GM19193 (cell line): ENCODE data around the gene RPS26.

Source experiments
- POLR2A ChIP-seq: IDR thresholded peaks from 4 replicates; pipeline ENCODE4 v1.6.1; 2011; ENCODE audit not compliant: insufficient read depth, insufficient read length; ENCODE audit errors: extremely low read depth

RPS26 gene

GRCh38 chr12:56041552-56042429 is at the start of gene RPS26:
TSS of gene RPS26 (plus strand) at chr12:56041918. CDS start at chr12:56042167, 249 bp downstream.
- TF ChIP-seq POLR2A = peak; percentile 100

DNA sequence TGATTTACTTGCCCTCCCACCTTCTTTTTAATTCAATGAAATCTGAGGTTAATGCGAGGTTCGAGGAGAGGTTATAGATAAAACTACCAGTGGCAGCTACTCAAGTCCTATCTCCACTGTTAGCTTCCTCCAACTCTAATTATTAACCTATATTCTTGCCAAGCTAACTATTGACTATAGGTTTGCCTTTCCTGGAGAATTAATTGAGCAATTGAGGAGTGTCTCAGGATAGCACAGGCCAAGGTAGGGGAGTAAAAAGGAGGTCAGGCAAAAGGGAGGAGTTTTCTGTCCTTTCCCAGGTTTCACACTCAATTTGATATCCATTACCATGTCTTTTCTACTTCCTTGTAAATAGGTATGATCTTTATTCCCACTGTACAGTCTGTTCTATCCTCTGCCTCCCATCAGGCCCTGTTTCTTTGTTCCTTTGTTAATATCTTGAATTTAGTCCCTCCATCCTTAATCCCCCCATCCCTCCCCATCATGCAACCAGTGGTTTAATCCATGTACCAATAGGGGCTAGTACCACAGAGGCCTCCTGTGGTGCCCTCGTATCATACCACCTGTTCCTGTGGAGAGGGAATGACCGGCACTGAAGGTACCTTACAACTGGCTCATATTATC is 48.4 kb upstream of the RPS26 start:
- no peak for TF ChIP-seq POLR2A

- no peak for TF ChIP-seq POLR2A
Measured at GRCh38 chr12:55995366-55995765, 46.4 kb upstream of the RPS26 start.

- no peak for TF ChIP-seq POLR2A
Measured at GRCh38 chr12:55996201-55996714, 45.5 kb upstream of the RPS26 start.

GRCh38 chr12:55996715-55997534 is 44.8 kb upstream of the RPS26 start, which contains the start of gene SUOX:
TSS of gene SUOX (plus strand) at chr12:55997276. CDS start at chr12:56002222, 4,946 bp downstream.
- peak; percentile 71 for TF ChIP-seq POLR2A

DNA sequence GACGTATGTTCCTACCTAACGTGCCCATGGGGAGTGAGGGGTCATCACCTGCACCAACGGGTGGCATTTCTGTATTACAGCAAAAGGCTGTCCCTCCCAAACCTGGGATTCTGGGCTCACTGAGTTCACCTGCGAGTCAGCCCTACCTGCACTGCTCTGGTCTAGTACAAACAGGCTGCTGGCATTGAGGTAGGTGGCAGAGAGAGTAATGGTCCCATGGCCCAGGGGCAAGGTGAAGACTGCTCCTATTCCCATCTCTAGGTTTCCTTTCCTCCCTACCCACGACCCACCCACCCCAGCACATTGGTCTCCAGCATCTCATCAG is 44.2 kb upstream of the RPS26 start:
- no peak for TF ChIP-seq POLR2A

GRCh38 chr12:56001487-56002100 is 40.1 kb upstream of the RPS26 start:
- no peak for TF ChIP-seq POLR2A

GRCh38 chr12:56004211-56004610 is 37.5 kb upstream of the RPS26 start:
- TF ChIP-seq POLR2A = no peak

DNA sequence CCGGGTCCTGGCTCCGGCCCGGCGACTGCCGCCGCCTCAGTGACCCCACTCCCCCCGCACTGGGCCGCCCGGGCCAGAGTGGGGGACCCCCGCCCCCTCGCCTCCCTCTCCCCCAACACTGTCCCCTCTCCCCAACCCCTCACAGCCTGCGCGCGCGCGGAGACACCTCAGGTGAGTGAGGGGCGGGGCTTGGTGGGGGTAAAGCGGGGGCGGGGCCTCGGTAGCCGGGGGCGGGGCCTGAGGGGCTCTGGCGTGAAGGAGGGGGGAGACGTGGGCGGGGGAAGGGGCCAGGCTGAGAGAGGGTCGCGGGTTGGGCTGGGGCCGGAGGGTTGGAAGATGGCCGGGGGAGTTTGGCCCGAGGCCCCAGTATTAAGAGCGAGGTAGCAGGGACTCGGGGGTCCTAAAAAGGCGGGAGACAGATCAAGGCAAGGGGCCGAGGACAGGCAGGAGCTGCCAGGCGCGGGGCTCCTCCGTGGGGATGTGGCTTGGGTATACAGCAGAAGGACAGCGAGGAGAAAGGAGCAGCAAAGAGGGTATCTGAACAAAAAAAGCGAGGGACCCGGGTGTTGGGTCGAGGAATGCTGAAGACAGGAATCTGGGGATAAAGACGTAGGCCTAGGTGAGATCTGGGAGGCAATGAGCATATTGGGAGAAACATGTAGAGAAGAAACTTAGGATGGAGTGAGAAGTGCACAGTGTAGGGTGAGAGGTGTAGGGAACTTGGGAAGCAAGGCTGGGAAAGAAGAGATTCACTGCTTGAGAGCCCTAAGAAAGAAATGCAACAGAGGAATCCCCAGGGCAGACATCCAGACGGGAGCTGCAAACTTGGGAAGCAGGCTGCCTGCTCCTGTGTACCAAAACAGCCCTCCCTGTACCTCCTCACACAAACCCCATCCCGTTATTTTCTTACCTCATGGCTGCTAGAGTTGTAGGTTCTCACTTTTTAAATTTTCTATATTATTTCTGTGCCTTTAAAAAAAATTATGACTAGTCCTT is 33.9 kb upstream of the RPS26 start:
- TF ChIP-seq POLR2A = no peak

GRCh38 chr12:56010111-56010570 is 31.6 kb upstream of the RPS26 start:
- no peak for TF ChIP-seq POLR2A

- no peak for TF ChIP-seq POLR2A
Measured at GRCh38 chr12:56011509-56012090, 30.1 kb upstream of the RPS26 start.

- no peak for TF ChIP-seq POLR2A
Measured at GRCh38 chr12:56013482-56013881, 28.2 kb upstream of the RPS26 start.

DNA sequence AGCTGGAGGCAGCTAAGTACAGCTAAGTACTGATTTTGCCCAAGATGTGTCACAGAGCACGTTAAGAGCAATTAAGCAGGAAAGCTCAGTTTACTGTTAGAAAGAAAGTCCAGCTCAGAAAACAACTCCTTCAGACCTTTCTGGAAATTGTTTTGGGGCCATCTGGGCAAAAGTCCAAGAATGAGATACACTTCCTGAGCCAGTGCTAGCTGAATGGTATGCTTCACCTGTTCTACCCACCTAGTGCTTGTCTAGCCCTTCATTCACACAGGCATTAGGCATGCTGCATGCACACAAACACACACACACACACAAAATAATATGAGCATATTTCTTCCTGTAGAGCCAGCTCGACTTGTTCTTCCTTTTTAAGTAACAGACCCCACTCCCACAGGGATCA is 27.5 kb upstream of the RPS26 start:
- no peak for TF ChIP-seq POLR2A
